Anterior cingulate cortex (tissue), 58 donors: ENCODE data around the gene POM121L2.
"Not testable (repeated sequence)": the region's sequence is repeated elsewhere in the genome, so short reads cannot be mapped to it uniquely, and the experiment has no call there.

Experiments used
- DNase-seq, 58 donors: peaks; one replicate each; lab custom pipeline; 2025; lab: John Stamatoyannopoulos, UW

The POM121L2 gene

GRCh38 chr6:27267003-27267402, 45.1 kb downstream of the POM121L2 start:
- DNase-seq = not testable (repeated sequence)

GRCh38 chr6:27263886-27264285, 48.2 kb downstream of the POM121L2 start:
- no peak for DNase-seq

GRCh38 chr6:27260836-27261375, 51.2 kb downstream of the POM121L2 start:
- DNase-seq = no peak

- no peak for DNase-seq
Measured at GRCh38 chr6:27260369-27260768, 51.7 kb downstream of the POM121L2 start.
